ENCODE measurements around the gene ADCY1. TPM values are rescaled to one million over a fixed set of nuclear protein-coding genes. Genes with fewer than 3 reads are reported as not detected.

ADCY1 gene
- total RNA-seq, 1 donor from 2014 or later = 19.0 TPM

DNA sequence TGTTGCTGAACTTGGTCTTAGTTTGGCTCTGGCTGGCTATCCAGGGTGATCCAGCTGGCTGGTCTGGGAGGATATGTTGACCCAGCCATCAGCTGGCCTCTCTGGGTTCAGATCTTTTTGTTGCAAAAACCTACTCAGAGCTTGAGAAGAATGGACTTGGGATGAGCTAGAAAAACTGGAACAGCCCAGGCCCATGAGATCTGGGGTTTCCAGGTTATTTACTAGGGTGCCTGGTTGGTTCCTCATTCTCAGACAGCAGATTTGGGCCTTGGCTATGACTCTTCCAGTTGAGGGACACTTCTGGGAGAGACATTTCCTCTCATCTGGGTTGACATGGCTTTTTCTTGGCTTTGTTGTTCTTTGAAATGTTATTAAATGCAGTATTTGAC is 116.6 kb downstream of the ADCY1 start:
- no peak overlapping the region for H3K27ac Mint-ChIP-seq
- no peaks in the 10 kb centered on the region for H3K4me1 Mint-ChIP-seq (ENCODE audit: unreplicated experiment)
- no peak for TF ChIP-seq CTCF (conservative IDR thresholded peaks at IDR 0.05)
- H3K9me3 Mint-ChIP-seq = no peaks in the 10 kb centered on the region
- H3K36me3 Mint-ChIP-seq = no peaks in the 10 kb centered on the region
- H3K4me3 Mint-ChIP-seq = no peak overlapping the region
- DNase-seq (ENCODE audit: extremely low spot score, unreplicated experiment) = no peak
- H3K27me3 Mint-ChIP-seq = no peaks in the 10 kb centered on the region

- TF ChIP-seq CTCF (conservative IDR thresholded peaks at IDR 0.05) = no peak
Measured at GRCh38 chr7:45691155-45691656, 117.0 kb downstream of the ADCY1 start.

GRCh38 chr7:45692031-45692430 is 117.9 kb downstream of the ADCY1 start:
- no peak overlapping the region for H3K27ac Mint-ChIP-seq
- H3K9me3 Mint-ChIP-seq = no peaks in the 10 kb centered on the region
- H3K36me3 Mint-ChIP-seq = no peaks in the 10 kb centered on the region
- TF ChIP-seq CTCF (conservative IDR thresholded peaks at IDR 0.05) = no peak
- peak; percentile 27 for DNase-seq (ENCODE audit: extremely low spot score, unreplicated experiment)
- no peaks in the 10 kb centered on the region for H3K4me1 Mint-ChIP-seq (ENCODE audit: unreplicated experiment)
- H3K4me3 Mint-ChIP-seq = no peak overlapping the region
- H3K27me3 Mint-ChIP-seq = no peaks in the 10 kb centered on the region

More at GRCh38 chr7:45691155-45691656, 117.0 kb downstream of the ADCY1 start:
- H3K27ac Mint-ChIP-seq = no peak overlapping the region
- no peaks in the 10 kb centered on the region for H3K9me3 Mint-ChIP-seq
- no peaks in the 10 kb centered on the region for H3K36me3 Mint-ChIP-seq
- no peaks in the 10 kb centered on the region for H3K4me1 Mint-ChIP-seq (ENCODE audit: unreplicated experiment)
- H3K27me3 Mint-ChIP-seq = no peaks in the 10 kb centered on the region
- DNase-seq (ENCODE audit: extremely low spot score, unreplicated experiment) = no peak
- no peak overlapping the region for H3K4me3 Mint-ChIP-seq

DNA sequence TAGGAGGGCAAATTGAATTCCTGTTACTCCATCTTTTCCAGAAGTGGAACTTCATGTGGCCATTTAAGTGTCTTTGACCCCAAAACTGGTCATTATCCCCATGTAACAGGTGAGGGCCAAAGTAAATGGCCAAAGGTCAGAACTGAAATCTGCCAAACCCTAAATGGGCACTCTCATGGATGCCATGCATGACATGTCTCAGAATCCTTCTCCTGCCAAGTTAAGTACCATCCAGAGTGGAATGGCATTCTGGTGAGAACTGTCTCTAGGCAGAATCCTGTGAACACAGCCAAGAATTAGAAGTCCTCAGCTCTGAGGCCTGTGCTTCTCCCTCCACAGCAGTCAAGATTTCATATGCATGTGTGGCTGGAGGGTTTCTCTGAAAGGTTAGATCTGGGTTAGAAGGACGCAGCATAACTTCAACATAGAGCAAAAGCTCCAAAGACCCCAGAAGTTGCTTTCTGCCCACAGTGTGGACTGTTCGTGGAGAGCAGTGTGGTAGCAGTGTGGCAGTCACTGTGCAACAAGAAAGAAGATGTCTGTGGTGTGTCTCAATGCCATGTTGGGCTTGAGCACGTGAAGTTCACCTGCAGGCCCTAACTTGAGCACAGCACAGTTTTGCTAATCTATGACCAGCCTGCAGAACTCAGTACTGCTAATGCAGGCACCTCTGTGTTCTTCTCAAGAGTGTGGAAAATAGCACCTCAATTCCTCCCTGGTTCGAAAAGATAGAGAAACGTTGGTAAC is 121.3 kb downstream of the ADCY1 start:
- DNase-seq (ENCODE audit: extremely low spot score, unreplicated experiment) = peak; percentile 39
- Mint-ChIP-seq H3K27ac (no peak overlapping the region), H3K27me3 (no peaks in the 10 kb centered on the region), H3K9me3 (no peaks in the 10 kb centered on the region), H3K4me1 (ENCODE audit: unreplicated experiment) (no peaks in the 10 kb centered on the region), H3K4me3 (no peak overlapping the region), H3K36me3 (no peaks in the 10 kb centered on the region)
- no peak for TF ChIP-seq CTCF (conservative IDR thresholded peaks at IDR 0.05)

- Mint-ChIP-seq H3K27ac (no peak overlapping the region), H3K4me3 (no peak overlapping the region), H3K36me3 (no peaks in the 10 kb centered on the region), H3K27me3 (no peaks in the 10 kb centered on the region), H3K9me3 (no peaks in the 10 kb centered on the region), H3K4me1 (ENCODE audit: unreplicated experiment) (no peaks in the 10 kb centered on the region)
- DNase-seq (ENCODE audit: extremely low spot score, unreplicated experiment) = peak; percentile 16
- TF ChIP-seq CTCF (conservative IDR thresholded peaks at IDR 0.05) = no peak
Measured at GRCh38 chr7:45696476-45696875, 122.3 kb downstream of the ADCY1 start.
